ENCODE measurements around the gene CUL2.

GRCh38 chr10:34967335-34967880 lies 122.7 kb downstream of the CUL2 start:
- TF ChIP-seq, protein P1, sequence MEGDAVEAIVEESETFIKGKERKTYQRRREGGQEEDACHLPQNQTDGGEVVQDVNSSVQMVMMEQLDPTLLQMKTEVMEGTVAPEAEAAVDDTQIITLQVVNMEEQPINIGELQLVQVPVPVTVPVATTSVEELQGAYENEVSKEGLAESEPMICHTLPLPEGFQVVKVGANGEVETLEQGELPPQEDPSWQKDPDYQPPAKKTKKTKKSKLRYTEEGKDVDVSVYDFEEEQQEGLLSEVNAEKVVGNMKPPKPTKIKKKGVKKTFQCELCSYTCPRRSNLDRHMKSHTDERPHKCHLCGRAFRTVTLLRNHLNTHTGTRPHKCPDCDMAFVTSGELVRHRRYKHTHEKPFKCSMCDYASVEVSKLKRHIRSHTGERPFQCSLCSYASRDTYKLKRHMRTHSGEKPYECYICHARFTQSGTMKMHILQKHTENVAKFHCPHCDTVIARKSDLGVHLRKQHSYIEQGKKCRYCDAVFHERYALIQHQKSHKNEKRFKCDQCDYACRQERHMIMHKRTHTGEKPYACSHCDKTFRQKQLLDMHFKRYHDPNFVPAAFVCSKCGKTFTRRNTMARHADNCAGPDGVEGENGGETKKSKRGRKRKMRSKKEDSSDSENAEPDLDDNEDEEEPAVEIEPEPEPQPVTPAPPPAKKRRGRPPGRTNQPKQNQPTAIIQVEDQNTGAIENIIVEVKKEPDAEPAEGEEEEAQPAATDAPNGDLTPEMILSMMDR (IDR thresholded peaks at IDR 0.05; ENCODE audit: borderline replicate concordance, extremely low read depth, low read length, poor library complexity, severe bottlenecking) = no peak
- no peak for TF ChIP-seq EZH2 (IDR thresholded peaks at IDR 0.05; ENCODE audit: borderline replicate concordance, low read depth, low read length, severe bottlenecking)
